Neural cell (in vitro differentiated cells): ENCODE measurements around the gene CHD2. TPM values are rescaled to one million over a fixed set of nuclear protein-coding genes. Genes with fewer than 3 reads are reported as not detected.

Source experiments
- H2AFZ ChIP-seq: fragments of 200-600, 300-800 bp; sonication (generic), shearing (Covaris generic); 2 replicates; pipeline ENCODE4 v1.6.0; 2014; ENCODE audit warnings: low read depth, mild to moderate bottlenecking, antibody characterized with exemption, low read length, moderate library complexity
- H3F3A ChIP-seq: fragments of 200-600 bp; shearing (Covaris generic); 2 replicates; pipeline ENCODE4 v1.6.1; 2016; ENCODE audit warnings: mild to moderate bottlenecking, moderate library complexity, mixed read lengths, antibody characterized with exemption, low read length; ENCODE audit not compliant: insufficient read depth, poor library complexity, severe bottlenecking
- H3K27ac ChIP-seq: fragments of 200-600, 300-800 bp; sonication (generic), shearing (Covaris generic); 2 replicates; pipeline ENCODE4 v1.5.1; 2014; ENCODE audit warnings: mild to moderate bottlenecking, low read length, moderate library complexity
- H3K27me3 ChIP-seq: fragments of 300-800, 200-600 bp; sonication (generic), shearing (Covaris generic); 2 replicates; pipeline ENCODE4 v1.6.0; 2014; ENCODE audit warnings: mild to moderate bottlenecking, low read depth, low read length, moderate library complexity; ENCODE audit not compliant: insufficient read depth
- H3K36me3 ChIP-seq: fragments of 300-800, 200-600 bp; sonication (generic), shearing (Covaris generic); 2 replicates; pipeline ENCODE4 v1.5.1; 2014; ENCODE audit warnings: mild to moderate bottlenecking, antibody characterized with exemption, low read length, moderate library complexity; ENCODE audit not compliant: insufficient read depth
- H3K4me2 ChIP-seq: fragments of 300-800, 200-600 bp; sonication (generic), shearing (Covaris generic); 2 replicates; pipeline ENCODE4 v1.6.0; 2014; ENCODE audit warnings: mild to moderate bottlenecking, low read length
- H3K4me3 ChIP-seq: fragments of 300-800, 200-600 bp; sonication (generic), shearing (Covaris generic); 2 replicates; pipeline ENCODE4 v1.5.1; 2014; ENCODE audit warnings: mild to moderate bottlenecking, low read length, moderate library complexity
- H3K79me2 ChIP-seq: fragments of 200-600 bp; shearing (Covaris generic); replicated peaks from 2 replicates; pipeline ENCODE4 v1.6.0; 2014; ENCODE audit warnings: mild to moderate bottlenecking, low read length, moderate library complexity; ENCODE audit not compliant: insufficient read depth
- H3K9ac ChIP-seq: fragments of 300-800, 200-600 bp; sonication (generic), shearing (Covaris generic); 2 replicates; pipeline ENCODE4 v1.6.1; 2016; ENCODE audit warnings: mild to moderate bottlenecking, low read length, mixed read lengths
- H3K9me2 ChIP-seq: fragments of 200-600 bp; shearing (Covaris generic); 2 replicates; pipeline ENCODE4 v1.6.1; 2016; ENCODE audit warnings: mild to moderate bottlenecking, low read length, mixed read lengths; ENCODE audit not compliant: insufficient read depth
- H3K9me3 ChIP-seq: fragments of 200-600, 300-800 bp; sonication (generic), shearing (Covaris generic); 2 replicates; pipeline ENCODE4 v1.6.1; 2016; ENCODE audit warnings: mild to moderate bottlenecking, mixed run types, low read length, moderate library complexity, mixed read lengths
- H4K20me1 ChIP-seq: fragments of 200-600 bp; shearing (Covaris generic); 2 replicates; pipeline ENCODE4 v1.6.1; 2016; ENCODE audit warnings: mild to moderate bottlenecking, mixed run types; ENCODE audit not compliant: insufficient read depth
- EP300 ChIP-seq: fragments of 450-650 bp; conservative IDR thresholded peaks from 2 replicates; pipeline ENCODE4 v1.6.1; 2014; ENCODE audit warnings: antibody characterized with exemption, mild to moderate bottlenecking, moderate library complexity; ENCODE audit not compliant: poor library complexity, severe bottlenecking
- EZH2 ChIP-seq: fragments of 200-600, 300-800 bp; shearing (Covaris generic), sonication (generic); IDR thresholded peaks from 2 replicates; pipeline ENCODE4 v1.6.1; 2014; ENCODE audit warnings: antibody characterized with exemption, low read length, borderline replicate concordance, mild to moderate bottlenecking; ENCODE audit not compliant: insufficient read depth, poor library complexity, severe bottlenecking
- MXI1 ChIP-seq: fragments of 450-650 bp; conservative IDR thresholded peaks from 2 replicates; pipeline ENCODE4 v1.6.1; 2014; ENCODE audit warnings: antibody characterized with exemption, mild to moderate bottlenecking; ENCODE audit not compliant: poor library complexity, severe bottlenecking
- POLR2AphosphoS5 ChIP-seq: IDR thresholded peaks from 2 replicates; pipeline ENCODE4 v1.6.1; 2012
- RAD21 ChIP-seq: fragments of 450-650 bp; conservative IDR thresholded peaks from 2 replicates; pipeline ENCODE4 v1.6.1; 2014; ENCODE audit warnings: antibody characterized with exemption, mild to moderate bottlenecking, moderate library complexity
- SMC3 ChIP-seq: fragments of 450-650 bp; conservative IDR thresholded peaks from 2 replicates; pipeline ENCODE4 v1.6.1; 2014; ENCODE audit warnings: antibody characterized with exemption, mild to moderate bottlenecking, moderate library complexity; ENCODE audit not compliant: poor library complexity
- TAF1 ChIP-seq: IDR thresholded peaks from 2 replicates; pipeline ENCODE4 v1.6.1; 2012; ENCODE audit warnings: low read depth
- polyA plus RNA-seq: library from polyadenylated mRNA; depleted of rRNA; stranded (reverse); fragments of >200 nt; gene quantifications from 2 replicates; pipeline ENCODE4 v1.2.3, GENCODE V29; 2014
- TF ChIP-seq, protein P1 (sequence below): IDR thresholded peaks from 2 replicates; pipeline ENCODE4 v1.6.1; 2012; ENCODE audit warnings: borderline replicate concordance
- TF ChIP-seq, protein P2 (sequence below): fragments of 450-650 bp; IDR thresholded peaks from 2 replicates; pipeline ENCODE4 v1.5.1; 2014; ENCODE audit warnings: antibody characterized with exemption, mild to moderate bottlenecking, moderate library complexity; ENCODE audit not compliant: poor library complexity, severe bottlenecking

Gene CHD2
- polyA plus RNA-seq, 1 donor from 2014 or later: 113 TPM

DNA sequence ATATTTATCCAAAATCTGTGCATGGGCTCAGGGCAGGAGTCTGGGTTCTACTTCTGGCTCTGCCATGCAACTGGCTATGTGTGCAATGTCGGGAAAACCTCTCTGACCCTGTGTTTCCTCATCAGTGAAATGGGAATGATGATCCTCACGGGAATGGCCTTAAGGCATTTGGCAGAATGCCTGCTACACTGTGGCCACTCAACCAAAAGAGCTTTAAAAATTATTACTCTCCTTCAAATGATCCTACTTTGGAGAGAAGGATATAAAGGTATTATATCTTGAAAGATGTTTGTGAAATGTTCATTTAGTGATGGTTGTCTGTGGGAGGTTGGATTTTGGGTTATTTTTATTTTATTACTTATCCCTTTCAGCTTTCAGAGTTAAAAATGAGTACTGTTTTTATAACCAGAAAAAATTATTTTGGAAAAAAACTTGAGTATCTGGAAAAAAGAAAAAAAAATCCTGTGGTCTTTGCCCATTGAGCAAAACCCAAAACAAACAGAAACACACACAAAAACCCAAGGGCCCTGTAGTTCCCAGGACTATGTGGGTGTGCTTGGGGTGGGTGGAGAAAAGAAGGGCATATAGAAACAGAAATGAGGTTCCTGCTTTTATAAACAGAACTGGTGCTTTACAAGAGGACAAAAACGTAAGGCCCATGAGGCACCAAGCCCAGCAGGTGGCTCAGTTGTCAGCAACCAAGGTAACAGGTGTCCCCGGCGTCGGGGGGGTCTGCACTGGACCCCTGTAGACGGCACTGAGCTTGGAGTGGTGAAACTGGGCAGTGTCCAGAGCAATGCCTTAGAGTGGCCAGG is 166.9 kb downstream of the CHD2 start:
- no peak overlapping the region for H3K4me3 ChIP-seq

DNA sequence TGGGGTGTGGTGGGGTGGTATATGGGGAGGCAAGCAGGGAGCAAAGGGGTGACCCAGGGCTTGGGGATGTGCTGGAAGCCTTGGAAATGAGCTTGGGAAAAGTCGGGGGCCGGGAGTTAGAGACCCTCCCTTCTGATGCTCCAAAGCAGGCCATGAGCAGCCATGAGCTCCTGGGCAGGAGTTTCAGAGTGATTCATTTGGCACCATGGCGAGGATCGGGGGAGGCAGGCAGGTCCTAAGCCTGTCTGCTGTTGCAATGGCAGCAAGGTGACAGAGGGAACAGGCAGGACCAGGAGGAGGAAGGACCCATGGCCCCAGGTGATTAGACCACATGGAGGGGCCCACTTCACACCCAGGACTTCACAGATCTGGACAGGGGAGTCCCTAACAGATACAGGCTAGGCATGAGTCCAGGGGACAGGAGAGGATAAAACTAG is 167.5 kb downstream of the CHD2 start:
- Histone ChIP-seq H3K79me2 (peaks cover 89% of the 10 kb centered on the region), H3F3A (no peaks in the 10 kb centered on the region), H3K4me3 (no peak overlapping the region), H3K9me2 (no peaks in the 10 kb centered on the region), H2AFZ (no peak overlapping the region), H3K27ac (no peak overlapping the region), H3K27me3 (no peaks in the 10 kb centered on the region), H3K36me3 (no peaks in the 10 kb centered on the region), H3K4me2 (no peak overlapping the region), H3K9me3 (no peaks in the 10 kb centered on the region), H3K9ac (no peak overlapping the region), H4K20me1 (no peaks in the 10 kb centered on the region)
- TF ChIP-seq EZH2 (no peak), RAD21 (no peak), TAF1 (no peak), POLR2AphosphoS5 (no peak), MXI1 (no peak), EP300 (no peak), SMC3 (no peak)
- TF ChIP-seq, protein P1, sequence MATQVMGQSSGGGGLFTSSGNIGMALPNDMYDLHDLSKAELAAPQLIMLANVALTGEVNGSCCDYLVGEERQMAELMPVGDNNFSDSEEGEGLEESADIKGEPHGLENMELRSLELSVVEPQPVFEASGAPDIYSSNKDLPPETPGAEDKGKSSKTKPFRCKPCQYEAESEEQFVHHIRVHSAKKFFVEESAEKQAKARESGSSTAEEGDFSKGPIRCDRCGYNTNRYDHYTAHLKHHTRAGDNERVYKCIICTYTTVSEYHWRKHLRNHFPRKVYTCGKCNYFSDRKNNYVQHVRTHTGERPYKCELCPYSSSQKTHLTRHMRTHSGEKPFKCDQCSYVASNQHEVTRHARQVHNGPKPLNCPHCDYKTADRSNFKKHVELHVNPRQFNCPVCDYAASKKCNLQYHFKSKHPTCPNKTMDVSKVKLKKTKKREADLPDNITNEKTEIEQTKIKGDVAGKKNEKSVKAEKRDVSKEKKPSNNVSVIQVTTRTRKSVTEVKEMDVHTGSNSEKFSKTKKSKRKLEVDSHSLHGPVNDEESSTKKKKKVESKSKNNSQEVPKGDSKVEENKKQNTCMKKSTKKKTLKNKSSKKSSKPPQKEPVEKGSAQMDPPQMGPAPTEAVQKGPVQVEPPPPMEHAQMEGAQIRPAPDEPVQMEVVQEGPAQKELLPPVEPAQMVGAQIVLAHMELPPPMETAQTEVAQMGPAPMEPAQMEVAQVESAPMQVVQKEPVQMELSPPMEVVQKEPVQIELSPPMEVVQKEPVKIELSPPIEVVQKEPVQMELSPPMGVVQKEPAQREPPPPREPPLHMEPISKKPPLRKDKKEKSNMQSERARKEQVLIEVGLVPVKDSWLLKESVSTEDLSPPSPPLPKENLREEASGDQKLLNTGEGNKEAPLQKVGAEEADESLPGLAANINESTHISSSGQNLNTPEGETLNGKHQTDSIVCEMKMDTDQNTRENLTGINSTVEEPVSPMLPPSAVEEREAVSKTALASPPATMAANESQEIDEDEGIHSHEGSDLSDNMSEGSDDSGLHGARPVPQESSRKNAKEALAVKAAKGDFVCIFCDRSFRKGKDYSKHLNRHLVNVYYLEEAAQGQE: no peak
- TF ChIP-seq, protein P2, sequence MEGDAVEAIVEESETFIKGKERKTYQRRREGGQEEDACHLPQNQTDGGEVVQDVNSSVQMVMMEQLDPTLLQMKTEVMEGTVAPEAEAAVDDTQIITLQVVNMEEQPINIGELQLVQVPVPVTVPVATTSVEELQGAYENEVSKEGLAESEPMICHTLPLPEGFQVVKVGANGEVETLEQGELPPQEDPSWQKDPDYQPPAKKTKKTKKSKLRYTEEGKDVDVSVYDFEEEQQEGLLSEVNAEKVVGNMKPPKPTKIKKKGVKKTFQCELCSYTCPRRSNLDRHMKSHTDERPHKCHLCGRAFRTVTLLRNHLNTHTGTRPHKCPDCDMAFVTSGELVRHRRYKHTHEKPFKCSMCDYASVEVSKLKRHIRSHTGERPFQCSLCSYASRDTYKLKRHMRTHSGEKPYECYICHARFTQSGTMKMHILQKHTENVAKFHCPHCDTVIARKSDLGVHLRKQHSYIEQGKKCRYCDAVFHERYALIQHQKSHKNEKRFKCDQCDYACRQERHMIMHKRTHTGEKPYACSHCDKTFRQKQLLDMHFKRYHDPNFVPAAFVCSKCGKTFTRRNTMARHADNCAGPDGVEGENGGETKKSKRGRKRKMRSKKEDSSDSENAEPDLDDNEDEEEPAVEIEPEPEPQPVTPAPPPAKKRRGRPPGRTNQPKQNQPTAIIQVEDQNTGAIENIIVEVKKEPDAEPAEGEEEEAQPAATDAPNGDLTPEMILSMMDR: no peak

More for the DNA sequence above, 166.9 kb downstream of the CHD2 start:
- Histone ChIP-seq H2AFZ (no peak overlapping the region), H3F3A (no peaks in the 10 kb centered on the region), H4K20me1 (no peaks in the 10 kb centered on the region), H3K27ac (no peak overlapping the region), H3K9ac (no peak overlapping the region), H3K36me3 (no peaks in the 10 kb centered on the region), H3K79me2 (peaks cover 83% of the 10 kb centered on the region), H3K9me2 (no peaks in the 10 kb centered on the region), H3K27me3 (no peaks in the 10 kb centered on the region), H3K9me3 (no peaks in the 10 kb centered on the region), H3K4me2 (no peak overlapping the region)
- TF ChIP-seq, protein P2: no peak
- no peak for TF ChIP-seq EZH2
- no peak for TF ChIP-seq RAD21
- no peak for TF ChIP-seq TAF1
